CD4-positive, alpha-beta T cell (primary cell): ENCODE measurements around the gene SLC17A8. TPM values are rescaled to one million over a fixed set of nuclear protein-coding genes. Genes with fewer than 3 reads are reported as not detected.

Experiments
- ATAC-seq: fragments of 200-7000 bp; cut with Tn5 transposase; one replicate; pipeline ENCODE4 v1.10.0; 2022; ENCODE audit warnings: mild to moderate bottlenecking; ENCODE audit not compliant: poor library complexity
- CTCF ChIA-PET: fragments of 350-600 bp; sonication (Branson Sonifier 250); formaldehyde crosslinking; loops from one replicate; lab custom pipeline; 2021; ENCODE audit warnings: antibody characterized with exemption, inconsistent platforms; lab: Charles Lee
- POLR2A ChIA-PET: fragments of 350-600 bp; sonication (Branson Sonifier 250); formaldehyde crosslinking; loops from one replicate; lab custom pipeline; 2021; ENCODE audit warnings: antibody characterized with exemption, inconsistent platforms; lab: Charles Lee
- DNase-seq, 14 experiments: peaks; one replicate each; pipeline ENCODE4 v3.0.0-alpha.2; 2013 to 2020; ENCODE audit warnings: mixed read lengths in 2 of 14
- H3K27ac ChIP-seq, 2 donors: one replicate each; pipeline versions ENCODE4 v1.5.1 to v1.7.0; 2013; ENCODE audit warnings: low read length in 2 of 2, low read depth in 1 of 2, mild to moderate bottlenecking in 1 of 2
- H3K27me3 ChIP-seq, 2 experiments: 1 replicate in 1 of 2; 2 replicates in 1 of 2; pipeline versions ENCODE4 v1.6.1 to v1.7.0; 2013; ENCODE audit warnings: low read length in 2 of 2, control low read depth in 1 of 2, mild to moderate bottlenecking in 1 of 2, moderate library complexity in 1 of 2; ENCODE audit not compliant: insufficient read depth in 2 of 2, control insufficient read depth in 1 of 2
- H3K36me3 ChIP-seq: one replicate; pipeline ENCODE4 v1.6.1; 2013; ENCODE audit warnings: low read length, control low read depth; ENCODE audit not compliant: insufficient read depth
- H3K4me1 ChIP-seq: one replicate; pipeline ENCODE4 v1.6.1; 2013; ENCODE audit warnings: low read length, control low read depth; ENCODE audit not compliant: insufficient read depth
- H3K4me3 ChIP-seq: one replicate; pipeline ENCODE4 v1.5.1; 2013; ENCODE audit warnings: mild to moderate bottlenecking, low read length, moderate library complexity
- H3K9me3 ChIP-seq, 2 experiments: 1 replicate in 1 of 2; 2 replicates in 1 of 2; pipeline versions ENCODE4 v1.6.1 to v1.7.0; 2013; ENCODE audit warnings: low read length in 2 of 2, mild to moderate bottlenecking in 2 of 2, control low read depth in 1 of 2, moderate library complexity in 1 of 2; ENCODE audit not compliant: control insufficient read depth in 1 of 2, insufficient read depth in 1 of 2
- H3K27ac Mint-ChIP-seq: one replicate; pipeline ENCODE4 v1.8.0; 2020; ENCODE audit warnings: mixed read lengths
- H3K27me3 Mint-ChIP-seq: one replicate; pipeline ENCODE4 v1.8.0; 2021; ENCODE audit warnings: mixed read lengths
- H3K36me3 Mint-ChIP-seq: one replicate; pipeline ENCODE4 v1.8.0; 2021; ENCODE audit warnings: low read depth, mixed read lengths
- H3K4me1 Mint-ChIP-seq: one replicate; pipeline ENCODE4 v1.8.0; 2021; ENCODE audit warnings: low read depth, mixed read lengths
- H3K4me3 Mint-ChIP-seq: one replicate; pipeline ENCODE4 v1.8.0; 2020; ENCODE audit warnings: mild to moderate bottlenecking, mixed read lengths
- H3K9me3 Mint-ChIP-seq: one replicate; pipeline ENCODE4 v1.8.0; 2020; ENCODE audit warnings: mixed read lengths
- CTCF ChIP-seq: fragments of 200-600 bp; IDR thresholded peaks from one replicate; pipeline ENCODE4 v1.8.0; 2022; ENCODE audit warnings: antibody characterized with exemption, mild to moderate bottlenecking
- intact Hi-C, 2 experiments: fragments of 100-400 bp; cut with DNase I in 1 of 2; cut with micrococcal nuclease in 1 of 2; formaldehyde crosslinking; loops; one replicate each; pipeline versions ENCODE4 v1.15.1 to v1.9.0; 2023 to 2025; cut with DNase I, micrococcal nuclease
- total RNA-seq, 174 experiments: library from RNA in 2 of 174; stranded (reverse) in 2 of 174; gene quantifications; one replicate each; pipeline ENCODE4 v1.2.3 and lab custom pipeline; 2021 to 2026

SLC17A8 gene
- total RNA-seq, 2 experiments from 2014 or later: not detected

- intact Hi-C loops: no loop called here
- no peaks in the 10 kb centered on the region for H3K36me3 ChIP-seq
- ATAC-seq (no peak), DNase-seq (no peak)
- no peaks in the 10 kb centered on the region for H3K9me3 Mint-ChIP-seq
- H3K4me3 ChIP-seq: no peak overlapping the region
- H3K4me3 Mint-ChIP-seq: no peak overlapping the region
- no peaks in the 10 kb centered on the region for H3K4me1 ChIP-seq
- no peaks in the 10 kb centered on the region for H3K27me3 ChIP-seq
- no peaks in the 10 kb centered on the region for H3K4me1 Mint-ChIP-seq
- no peaks in the 10 kb centered on the region for H3K36me3 Mint-ChIP-seq
- ChIA-PET POLR2A (no interaction called here), CTCF (interaction anchor here (1.1 kb wide), 1 partner anchor 15 kb away, joined by 3 read pairs; no protein-coding TSS in a partner anchor)
- H3K9me3 ChIP-seq: no peaks in the 10 kb centered on the region
- no peak overlapping the region for H3K27ac Mint-ChIP-seq
- TF ChIP-seq CTCF: no peak
- H3K27me3 Mint-ChIP-seq: no peaks in the 10 kb centered on the region
- H3K27ac ChIP-seq: no peak overlapping the region
These were observed 41.4 kb downstream of the SLC17A8 start for GRCh38 chr12:100398307-100398706.

GRCh38 chr12:100399095-100399494 lies 42.2 kb downstream of the SLC17A8 start:
- Histone ChIP-seq H3K9me3 (no peaks in the 10 kb centered on the region), H3K4me3 (no peak overlapping the region), H3K27ac (no peak overlapping the region), H3K36me3 (no peaks in the 10 kb centered on the region), H3K27me3 (no peaks in the 10 kb centered on the region), H3K4me1 (no peaks in the 10 kb centered on the region)
- DNase-seq: no peak
- no peak for TF ChIP-seq CTCF
- ATAC-seq: no peak
- intact Hi-C loops: no loop called here
- H3K27me3 Mint-ChIP-seq: no peaks in the 10 kb centered on the region
- H3K4me3 Mint-ChIP-seq: no peak overlapping the region
- H3K4me1 Mint-ChIP-seq: no peaks in the 10 kb centered on the region
- H3K27ac Mint-ChIP-seq: no peak overlapping the region
- no peaks in the 10 kb centered on the region for H3K9me3 Mint-ChIP-seq
- ChIA-PET CTCF (no interaction called here), POLR2A (no interaction called here)
- H3K36me3 Mint-ChIP-seq: no peaks in the 10 kb centered on the region

GRCh38 chr12:100401660-100402059 lies 44.8 kb downstream of the SLC17A8 start:
- Mint-ChIP-seq H3K36me3 (no peaks in the 10 kb centered on the region), H3K9me3 (no peaks in the 10 kb centered on the region), H3K4me3 (no peak overlapping the region), H3K27me3 (no peaks in the 10 kb centered on the region), H3K27ac (no peak overlapping the region), H3K4me1 (no peaks in the 10 kb centered on the region)
- no peak overlapping the region for H3K4me3 ChIP-seq
- DNase-seq (no peak), ATAC-seq (no peak)
- ChIA-PET CTCF (no interaction called here), POLR2A (no interaction called here)
- H3K27ac ChIP-seq: no peak overlapping the region
- intact Hi-C loops: no loop called here
- H3K27me3 ChIP-seq: no peaks in the 10 kb centered on the region
- H3K36me3 ChIP-seq: no peaks in the 10 kb centered on the region
- no peak for TF ChIP-seq CTCF
- H3K9me3 ChIP-seq: no peaks in the 10 kb centered on the region
- H3K4me1 ChIP-seq: no peaks in the 10 kb centered on the region
